PC-3 (cell line): ENCODE data around the gene CACNA1D. TPM values are rescaled to one million over a fixed set of nuclear protein-coding genes. Genes with fewer than 3 reads are reported as not detected.

Source experiments
- ATAC-seq: fragments of 200-7000 bp; cut with Tn5 transposase; 2 replicates; pipeline ENCODE4 v1.9.1; 2020; ENCODE audit warnings: mild to moderate bottlenecking, moderate library complexity
- BruUV-seq: library from RNA; stranded (reverse); fragments of 400-500 nt; replicated peaks from 2 replicates; lab custom pipeline; 2021; lab: Mats Ljungman, UMichigan
- CTCF ChIA-PET: fragments of 300-600 bp; sonication (Branson Sonifier 250); formaldehyde crosslinking; loops from one replicate; lab custom pipeline; 2022; ENCODE audit warnings: antibody characterized with exemption; lab: Charles Lee
- POLR2A ChIA-PET: fragments of 300-600 bp; sonication (Branson Sonifier 250); formaldehyde crosslinking; loops from one replicate; lab custom pipeline; 2022; ENCODE audit warnings: antibody characterized with exemption; ENCODE audit not compliant: unreplicated experiment; lab: Charles Lee
- DNase-seq: peaks from one replicate; pipeline ENCODE4 v3.0.0-alpha.2; 2015
- H2AFZ ChIP-seq: fragments of 300-600 bp; sonication (generic); 2 replicates; pipeline ENCODE4 v1.6.0; 2016; ENCODE audit warnings: antibody characterized with exemption, low read length
- H3F3A ChIP-seq: fragments of 300-600 bp; sonication (generic); one replicate; pipeline ENCODE4 v1.6.0; 2017; ENCODE audit warnings: antibody characterized with exemption, low read length, control low read depth, mild to moderate bottlenecking; ENCODE audit not compliant: unreplicated experiment
- H3K27ac ChIP-seq: fragments of 300-600 bp; sonication (generic); 2 replicates; pipeline ENCODE4 v1.5.1; 2016; ENCODE audit warnings: mild to moderate bottlenecking, low read length
- H3K27me3 ChIP-seq: fragments of 300-600 bp; sonication (generic); 2 replicates; pipeline ENCODE4 v1.6.1; 2016; ENCODE audit warnings: low read length, mixed read lengths
- H3K36me3 ChIP-seq: fragments of 300-600 bp; sonication (generic); 2 replicates; pipeline ENCODE4 v1.6.1; 2016; ENCODE audit warnings: low read depth, mixed run types, low read length, mixed read lengths
- H3K4me1 ChIP-seq: fragments of 300-600 bp; sonication (generic); 2 replicates; pipeline ENCODE4 v1.5.1; 2016; ENCODE audit warnings: low read length; ENCODE audit not compliant: insufficient read depth
- H3K4me2 ChIP-seq: fragments of 300-600 bp; sonication (generic); 2 replicates; pipeline ENCODE4 v1.6.0; 2016; ENCODE audit warnings: low read length
- H3K4me3 ChIP-seq: fragments of 300-600 bp; sonication (generic); 2 replicates; pipeline ENCODE4 v1.5.1; 2016; ENCODE audit warnings: mild to moderate bottlenecking, low read length, mixed read lengths
- H3K79me2 ChIP-seq: fragments of 300-600 bp; sonication (generic); 2 replicates; pipeline ENCODE4 v1.6.1; 2017; ENCODE audit warnings: low read length, mixed read lengths
- H3K9ac ChIP-seq: fragments of 300-600 bp; sonication (generic); 2 replicates; pipeline ENCODE4 v1.6.0; 2016; ENCODE audit warnings: mild to moderate bottlenecking, low read length
- H3K9me2 ChIP-seq: fragments of 300-600 bp; sonication (generic); replicated peaks from 2 replicates; pipeline ENCODE4 v1.6.1; 2016; ENCODE audit warnings: mixed run types, low read length, mixed read lengths
- H3K9me3 ChIP-seq: fragments of 300-600 bp; sonication (generic); 2 replicates; pipeline ENCODE4 v1.6.1; 2016; ENCODE audit warnings: low read length, mixed read lengths
- H4K20me1 ChIP-seq: fragments of 300-600 bp; sonication (generic); 2 replicates; pipeline ENCODE4 v1.6.1; 2016; ENCODE audit warnings: low read length, mixed read lengths
- CTCF ChIP-seq: fragments of 300-600 bp; sonication (generic); conservative IDR thresholded peaks from 2 replicates; pipeline ENCODE4 v1.5.1; 2017; ENCODE audit warnings: antibody characterized with exemption, low read depth, mild to moderate bottlenecking, low read length
- EZH2 ChIP-seq: fragments of 300-600 bp; sonication (generic); IDR thresholded peaks from one replicate; pipeline ENCODE4 v1.6.1; 2017; ENCODE audit warnings: antibody characterized with exemption, mild to moderate bottlenecking, low read length; ENCODE audit not compliant: unreplicated experiment
- EZH2phosphoT487 ChIP-seq: fragments of 300-600 bp; sonication (generic); IDR thresholded peaks from 2 replicates; pipeline ENCODE4 v1.6.1; 2018; ENCODE audit warnings: mild to moderate bottlenecking, antibody characterized with exemption, low read length, borderline replicate concordance
- intact Hi-C: fragments of 100-400 bp; cut with micrococcal nuclease; formaldehyde crosslinking; loops from 2 replicates; pipeline ENCODE4 v1.9.0; 2023
- total RNA-seq: library from RNA; depleted of rRNA; stranded (reverse); fragments of >200 nt; gene quantifications from 2 replicates; pipeline ENCODE4 v1.2.3, GENCODE V29; 2014

CACNA1D gene
- total RNA-seq, 1 experiment from 2014 or later: not detected

DNA sequence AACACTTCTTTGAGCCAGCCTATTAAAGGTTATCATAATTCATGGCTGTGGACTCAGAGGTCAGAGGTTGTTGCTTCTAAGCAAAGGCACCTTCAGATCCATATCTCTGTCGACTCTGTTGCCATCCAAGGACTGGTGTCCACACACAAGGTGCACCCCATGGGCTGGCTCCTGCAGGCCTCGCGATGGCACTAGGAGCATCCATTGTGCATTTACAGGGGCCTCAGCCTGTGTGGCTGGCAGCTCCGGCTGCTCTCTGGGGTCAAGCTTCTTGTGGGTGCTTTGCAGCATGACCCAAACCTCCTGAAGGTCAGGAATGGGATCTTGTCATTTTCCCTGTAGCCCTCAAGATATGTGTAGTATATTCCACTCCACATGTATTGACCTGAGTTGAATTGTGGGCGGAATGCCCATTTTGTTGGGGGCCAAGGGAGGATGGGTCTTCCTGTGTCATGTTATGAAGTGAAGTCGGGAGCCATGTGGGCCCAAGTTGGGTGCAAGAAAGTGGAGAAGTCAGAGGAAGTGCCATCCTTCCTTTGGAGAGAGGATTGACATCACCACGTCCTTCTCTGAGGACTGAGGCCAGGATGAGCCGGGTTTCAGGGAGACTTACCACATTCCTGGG lies 308.0 kb downstream of the CACNA1D start:
- no peaks in the 10 kb centered on the region for H3F3A ChIP-seq
- H3K4me1 ChIP-seq: no peaks in the 10 kb centered on the region
- ChIA-PET CTCF (no interaction called here), POLR2A (no interaction called here)
- no peaks in the 10 kb centered on the region for H3K9me2 ChIP-seq
- no peaks in the 10 kb centered on the region for H3K36me3 ChIP-seq
- no TSS peak for BruUV-seq
- H3K27ac ChIP-seq: no peak overlapping the region
- DNase-seq (no peak), ATAC-seq (no peak)
- H3K9ac ChIP-seq: no peak overlapping the region
- H4K20me1 ChIP-seq: no peaks in the 10 kb centered on the region
- H3K4me3 ChIP-seq: no peak overlapping the region
- H3K79me2 ChIP-seq: no peaks in the 10 kb centered on the region
- no peak for TF ChIP-seq EZH2phosphoT487
- H3K27me3 ChIP-seq: peaks cover 82% of the 10 kb centered on the region
- no peaks in the 10 kb centered on the region for H3K9me3 ChIP-seq
- no peak overlapping the region for H2AFZ ChIP-seq
- intact Hi-C loops: no loop called here
- H3K4me2 ChIP-seq: no peak overlapping the region

GRCh38 chr3:53803124-53803815 lies 308.9 kb downstream of the CACNA1D start:
- TF ChIP-seq EZH2 (no peak), CTCF (no peak), EZH2phosphoT487 (no peak)
- intact Hi-C loops: no loop called here
- Histone ChIP-seq H3K9me2 (no peaks in the 10 kb centered on the region), H3K9me3 (no peaks in the 10 kb centered on the region), H3F3A (no peaks in the 10 kb centered on the region), H3K36me3 (no peaks in the 10 kb centered on the region), H3K4me1 (no peaks in the 10 kb centered on the region), H3K27me3 (peaks cover 86% of the 10 kb centered on the region), H3K4me3 (no peak overlapping the region), H3K27ac (no peak overlapping the region), H4K20me1 (no peaks in the 10 kb centered on the region), H3K9ac (no peak overlapping the region), H3K79me2 (no peaks in the 10 kb centered on the region), H3K4me2 (no peak overlapping the region), H2AFZ (no peak overlapping the region)
- BruUV-seq: no TSS peak
- ChIA-PET CTCF (no interaction called here), POLR2A (no interaction called here)
- DNase-seq (no peak), ATAC-seq (no peak)

- Histone ChIP-seq H3K36me3 (no peaks in the 10 kb centered on the region), H3K79me2 (no peaks in the 10 kb centered on the region), H3K27me3 (peaks cover 89% of the 10 kb centered on the region), H3F3A (no peaks in the 10 kb centered on the region), H2AFZ (no peak overlapping the region), H3K4me1 (no peaks in the 10 kb centered on the region), H3K4me3 (no peak overlapping the region), H3K9me3 (no peaks in the 10 kb centered on the region), H3K9ac (no peak overlapping the region), H4K20me1 (no peaks in the 10 kb centered on the region), H3K9me2 (no peaks in the 10 kb centered on the region), H3K4me2 (no peak overlapping the region), H3K27ac (no peak overlapping the region)
- ChIA-PET CTCF (no interaction called here), POLR2A (no interaction called here)
- ATAC-seq: no peak
- DNase-seq: no peak
- TF ChIP-seq EZH2phosphoT487 (no peak), EZH2 (no peak), CTCF (no peak)
- intact Hi-C loops: no loop called here
- BruUV-seq: no TSS peak
Observed at GRCh38 chr3:53803816-53804695, 309.6 kb downstream of the CACNA1D start.
